ENCODE results near the gene URAD.

The URAD gene

DNA sequence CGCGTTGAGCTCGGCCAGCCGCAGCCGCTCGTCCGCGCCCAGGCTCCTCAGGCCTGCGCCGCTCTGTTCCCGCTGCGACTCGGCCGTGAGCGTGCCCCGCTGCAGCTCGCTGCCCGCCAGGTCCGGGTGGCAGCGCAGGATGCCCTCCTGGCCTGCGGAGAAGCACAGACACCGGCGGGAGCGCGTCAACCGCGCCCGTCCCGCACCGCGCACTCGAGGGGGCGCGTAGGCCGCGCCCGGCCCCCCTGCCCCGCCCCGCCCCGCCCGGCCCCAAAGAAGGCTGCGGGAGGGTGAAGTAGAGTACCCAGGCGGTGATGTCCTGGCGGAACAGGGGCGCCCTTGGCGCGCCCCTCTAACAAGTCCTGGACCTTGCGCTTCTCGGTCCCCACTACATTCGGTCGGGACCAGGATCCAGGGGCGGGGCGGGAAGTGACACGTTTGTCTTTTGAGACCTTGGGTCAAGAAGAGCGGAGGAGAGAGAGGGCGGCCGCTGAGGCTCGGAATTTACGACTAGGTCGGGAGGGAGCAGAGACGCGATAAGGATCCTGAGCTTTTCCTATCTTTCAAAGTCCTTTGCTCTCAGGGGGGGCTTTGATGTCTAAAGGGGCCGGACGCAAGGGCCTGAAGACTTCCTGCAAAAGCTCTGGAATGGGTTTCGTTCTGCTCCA is 10.1 kb downstream of the URAD start:
- H3K27ac Mint-ChIP-seq, result no peak overlapping the region
- peaks cover 23% of the 10 kb centered on the region for H3K4me1 Mint-ChIP-seq
- no peaks in the 10 kb centered on the region for H3K36me3 Mint-ChIP-seq
- no peak for ATAC-seq
- H3K4me3 Mint-ChIP-seq, result no peak overlapping the region
- DNase-seq (ENCODE audit: low spot score in 2 of 2), result no peak
- H3K9me3 Mint-ChIP-seq, result no peaks in the 10 kb centered on the region

DNA sequence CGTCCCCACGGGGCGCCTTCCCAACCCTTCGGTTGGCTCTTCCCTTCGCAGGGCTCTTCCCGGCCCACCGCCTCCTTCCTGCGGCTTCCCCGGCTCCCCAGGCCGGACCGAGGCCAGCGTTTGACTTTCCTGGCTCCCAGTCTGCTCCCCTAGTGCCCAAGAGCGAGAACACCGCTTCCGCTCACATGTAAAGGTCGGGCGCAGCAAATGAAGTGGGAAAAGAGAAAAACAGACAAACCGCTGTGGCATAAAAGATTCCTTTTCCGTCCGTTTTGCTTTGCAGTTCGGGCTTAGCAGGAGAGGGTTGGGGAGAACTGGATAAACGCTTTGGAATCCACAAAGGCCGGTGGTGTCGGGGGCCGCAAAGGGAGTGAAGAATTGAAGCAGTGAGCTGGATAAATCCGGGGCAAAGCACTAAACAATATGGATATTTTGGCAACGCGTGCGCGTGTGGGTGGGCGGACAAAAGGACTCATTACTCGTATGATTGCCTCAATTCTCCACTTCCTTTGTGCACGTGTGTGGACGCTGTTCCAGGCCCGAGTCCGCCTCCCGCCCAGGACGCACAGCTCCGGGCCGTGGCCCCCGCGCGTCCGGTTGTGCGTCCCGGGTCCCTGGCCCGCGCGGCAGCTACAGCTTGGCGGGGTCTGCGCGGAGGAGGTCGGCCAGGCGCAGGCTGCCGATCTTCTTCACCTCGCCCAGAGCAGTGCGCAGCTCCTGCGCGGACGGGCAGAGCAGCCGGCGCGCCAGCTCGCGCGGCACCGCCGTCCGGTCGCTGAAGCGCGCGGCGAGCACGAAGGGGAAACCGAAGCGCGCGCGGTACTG is 10.8 kb downstream of the URAD start:
- DNase-seq (ENCODE audit: low spot score in 2 of 2) (no peak), ATAC-seq (no peak)
- no peaks in the 10 kb centered on the region for H3K36me3 Mint-ChIP-seq
- peaks cover 23% of the 10 kb centered on the region for H3K4me1 Mint-ChIP-seq
- no peak overlapping the region for H3K27ac Mint-ChIP-seq
- H3K9me3 Mint-ChIP-seq, result no peaks in the 10 kb centered on the region
- H3K4me3 Mint-ChIP-seq, result no peak overlapping the region

DNA sequence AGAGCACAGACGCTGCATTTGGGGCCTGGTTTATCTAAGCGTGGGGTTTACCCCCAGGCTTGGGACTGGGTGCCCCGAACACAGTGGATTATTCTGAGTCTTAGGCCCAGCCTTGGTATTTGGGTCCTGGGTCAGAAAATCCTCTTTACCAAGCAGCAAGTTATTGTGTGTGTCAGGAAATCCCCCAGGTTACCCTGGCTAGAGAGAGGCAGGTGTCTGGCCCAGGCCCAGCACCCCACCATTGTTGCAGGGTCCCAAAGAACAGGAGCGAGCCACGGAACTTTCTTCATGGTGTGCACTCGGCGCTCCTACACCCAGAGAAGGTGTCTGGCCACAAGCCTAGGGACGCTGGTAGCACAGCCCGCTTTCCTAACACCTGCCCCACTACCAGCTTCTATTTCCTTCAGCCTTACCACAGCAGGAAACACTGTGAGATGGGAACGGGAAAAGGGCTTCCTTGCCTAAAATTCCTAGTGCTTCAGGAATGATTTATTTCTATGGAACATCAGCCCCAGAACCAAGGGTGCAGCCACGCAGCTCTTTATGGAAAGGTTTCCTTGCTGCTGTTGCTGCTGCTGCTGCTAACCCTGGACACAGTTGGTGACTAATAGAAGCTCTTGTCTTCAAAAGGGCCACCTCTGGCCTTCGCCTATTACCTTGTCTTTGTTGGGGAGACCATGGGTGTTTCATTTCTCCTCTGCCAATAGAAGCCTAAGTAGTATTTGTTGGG is 12.0 kb downstream of the URAD start:
- H3K36me3 Mint-ChIP-seq, result no peaks in the 10 kb centered on the region
- no peaks in the 10 kb centered on the region for H3K9me3 Mint-ChIP-seq
- DNase-seq (ENCODE audit: low spot score in 2 of 2) (no peak), ATAC-seq (no peak)
- no peak overlapping the region for H3K27ac Mint-ChIP-seq
- peaks cover 23% of the 10 kb centered on the region for H3K4me1 Mint-ChIP-seq
- no peak overlapping the region for H3K4me3 Mint-ChIP-seq

- H3K4me3 Mint-ChIP-seq, result no peak overlapping the region
- H3K4me1 Mint-ChIP-seq, result peaks cover 23% of the 10 kb centered on the region
- H3K9me3 Mint-ChIP-seq, result no peaks in the 10 kb centered on the region
- ATAC-seq, result no peak
- no peaks in the 10 kb centered on the region for H3K36me3 Mint-ChIP-seq
- no peak for DNase-seq (ENCODE audit: low spot score in 2 of 2)
- H3K27ac Mint-ChIP-seq, result no peak overlapping the region
Observed at GRCh38 chr13:27975564-27976361, 12.7 kb downstream of the URAD start.

GRCh38 chr13:27973961-27974662 is 14.4 kb downstream of the URAD start:
- ATAC-seq (no peak), DNase-seq (ENCODE audit: low spot score in 2 of 2) (no peak)
- H3K9me3 Mint-ChIP-seq, result no peaks in the 10 kb centered on the region
- peaks cover 16% of the 10 kb centered on the region for H3K4me1 Mint-ChIP-seq
- H3K36me3 Mint-ChIP-seq, result no peaks in the 10 kb centered on the region
- H3K27ac Mint-ChIP-seq, result no peak overlapping the region
- no peak overlapping the region for H3K4me3 Mint-ChIP-seq

DNA sequence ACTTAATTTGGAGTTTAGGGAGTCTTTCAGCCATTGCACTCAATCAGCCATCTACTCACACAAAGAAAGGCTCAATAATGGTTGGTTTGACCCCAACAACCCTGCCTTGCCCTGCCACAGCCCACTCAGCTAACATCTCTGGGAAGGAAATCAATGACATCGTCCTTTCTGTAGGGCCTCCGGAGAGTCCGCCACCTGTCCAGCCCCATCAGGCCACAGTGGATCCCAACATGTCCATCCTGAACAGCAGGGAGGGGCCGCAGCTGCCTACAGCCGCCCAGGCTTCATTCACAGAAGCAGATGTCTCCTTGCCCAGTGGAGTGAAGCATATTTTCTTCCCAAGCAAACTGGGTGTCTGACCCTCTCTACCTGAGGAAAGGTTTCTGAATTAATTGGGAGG is 15.2 kb downstream of the URAD start:
- Mint-ChIP-seq H3K4me3 (no peak overlapping the region), H3K9me3 (no peaks in the 10 kb centered on the region), H3K4me1 (peaks cover 13% of the 10 kb centered on the region), H3K27ac (no peak overlapping the region), H3K36me3 (no peaks in the 10 kb centered on the region)
- DNase-seq (ENCODE audit: low spot score in 2 of 2), result no peak
- ATAC-seq, result no peak

GRCh38 chr13:27972478-27972820 is 16.0 kb downstream of the URAD start:
- DNase-seq (ENCODE audit: low spot score in 2 of 2) (no peak), ATAC-seq (no peak)
- Mint-ChIP-seq H3K4me3 (no peak overlapping the region), H3K4me1 (peaks cover 16% of the 10 kb centered on the region), H3K27ac (no peak overlapping the region), H3K36me3 (no peaks in the 10 kb centered on the region), H3K9me3 (no peaks in the 10 kb centered on the region)

DNA sequence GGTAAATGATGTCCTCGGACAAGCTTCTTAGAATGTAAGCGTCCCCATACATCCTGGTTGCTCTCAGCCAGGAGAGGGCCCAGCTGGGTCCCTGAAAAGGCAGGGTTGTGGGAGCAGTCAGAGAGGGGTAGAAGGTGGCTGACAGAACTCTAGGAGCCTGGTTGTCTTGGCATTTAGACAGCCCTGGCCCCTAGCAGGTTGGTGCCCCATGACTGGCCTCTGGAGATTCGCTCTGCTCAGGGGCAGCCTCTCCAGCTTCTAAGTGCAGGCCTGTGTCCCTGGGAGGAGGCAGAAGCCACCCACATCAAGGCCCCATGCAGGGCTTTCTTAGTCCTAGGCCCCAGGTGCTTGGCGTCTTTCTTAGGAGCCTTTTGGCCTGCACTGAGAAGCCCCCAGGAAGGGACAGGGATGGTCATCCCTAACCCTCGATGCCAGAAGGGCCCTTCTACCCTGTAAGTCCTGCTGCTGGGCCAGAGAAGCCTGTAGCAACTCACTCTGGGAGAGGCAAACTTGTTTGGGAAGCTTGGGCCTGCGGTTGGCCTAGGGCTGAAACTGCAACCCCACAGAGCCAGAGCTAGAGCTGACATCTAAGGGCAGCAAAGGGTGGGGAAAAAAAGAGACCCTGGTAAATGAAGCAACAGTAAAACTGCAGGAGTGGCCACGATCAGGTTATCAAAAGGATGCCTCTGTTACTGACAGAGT is 16.6 kb downstream of the URAD start:
- DNase-seq (ENCODE audit: low spot score in 2 of 2) (no peak), ATAC-seq (no peak)
- Mint-ChIP-seq H3K9me3 (no peaks in the 10 kb centered on the region), H3K36me3 (no peaks in the 10 kb centered on the region), H3K4me3 (no peak overlapping the region), H3K27ac (no peak overlapping the region), H3K4me1 (peaks cover 20% of the 10 kb centered on the region)

DNA sequence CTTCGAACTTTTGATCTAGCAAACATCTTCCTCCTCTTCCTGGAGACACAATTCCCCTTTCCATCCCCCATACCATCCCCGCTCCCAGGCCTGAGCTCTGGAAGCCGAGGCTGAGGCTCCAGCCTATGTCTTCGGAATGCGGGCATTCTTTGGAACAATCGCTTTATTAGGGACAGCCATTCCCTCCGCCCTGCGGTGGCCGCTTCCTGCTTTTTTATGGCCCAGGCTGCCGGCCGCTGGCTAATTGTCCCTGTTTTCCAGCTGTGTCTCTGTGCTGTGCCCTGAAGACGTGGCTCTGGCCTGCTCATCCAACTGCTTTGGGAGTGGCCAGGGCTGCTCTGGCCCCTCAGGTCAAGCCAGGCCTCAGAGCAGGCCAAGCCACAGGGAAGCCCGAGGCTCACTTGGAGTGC is 17.3 kb downstream of the URAD start:
- Mint-ChIP-seq H3K4me3 (no peak overlapping the region), H3K36me3 (no peaks in the 10 kb centered on the region), H3K27ac (no peak overlapping the region), H3K9me3 (no peaks in the 10 kb centered on the region), H3K4me1 (peaks cover 20% of the 10 kb centered on the region)
- DNase-seq (ENCODE audit: low spot score in 2 of 2) (no peak), ATAC-seq (no peak)

GRCh38 chr13:27970382-27971235 is 17.9 kb downstream of the URAD start:
- Mint-ChIP-seq H3K27ac (no peak overlapping the region), H3K4me1 (peaks cover 20% of the 10 kb centered on the region), H3K4me3 (no peak overlapping the region), H3K9me3 (no peaks in the 10 kb centered on the region), H3K36me3 (no peaks in the 10 kb centered on the region)
- ATAC-seq (no peak), DNase-seq (ENCODE audit: low spot score in 2 of 2) (no peak)

GRCh38 chr13:27969866-27970229 is 18.6 kb downstream of the URAD start:
- Mint-ChIP-seq H3K4me3 (no peak overlapping the region), H3K36me3 (no peaks in the 10 kb centered on the region)

GRCh38 chr13:27969082-27969865 is 19.2 kb downstream of the URAD start, which contains the start of gene CDX2:
Gene CDX2 (minus strand): TSS chr13:27969315. CDS start chr13:27969006, 309 bp downstream.
- H3K4me3 Mint-ChIP-seq, result peak within 1 kb of the TSS; percentile 12
- no peak within 1 kb of the TSS for H3K27ac Mint-ChIP-seq
- H3K36me3 Mint-ChIP-seq, result no peaks in the 10 kb centered on the region
- peaks cover 20% of the 10 kb centered on the region for H3K4me1 Mint-ChIP-seq
- ATAC-seq (no peak), DNase-seq (ENCODE audit: low spot score in 2 of 2) (no peak)
- H3K9me3 Mint-ChIP-seq, result no peaks in the 10 kb centered on the region

More at GRCh38 chr13:27969866-27970229, 18.6 kb downstream of the URAD start:
- DNase-seq (ENCODE audit: low spot score in 2 of 2) (no peak), ATAC-seq (no peak)
- Mint-ChIP-seq H3K27ac (no peak overlapping the region), H3K4me1 (peaks cover 20% of the 10 kb centered on the region), H3K9me3 (no peaks in the 10 kb centered on the region)

All from stimulated activated effector memory CD8-positive, alpha-beta T cell treated with anti-CD3 and anti-CD28 coated beads, Interleukin-12 subunit alpha, Interleukin-12 subunit beta, amount 100 ng/mL, for 72 hours (primary cell).